Urinary bladder (tissue), 4 donors: Measurements from ENCODE around the gene ITGA3. TPM values are rescaled to one million over a fixed set of nuclear protein-coding genes. Genes with fewer than 3 reads are reported as not detected.

Experiments used
- DNase-seq: peaks from one replicate; pipeline ENCODE4 v3.0.0-alpha.2; 2015; ENCODE audit errors: extremely low spot score
- H3K27ac ChIP-seq: one replicate; pipeline ENCODE4 v1.5.1; 2013; ENCODE audit warnings: low read depth, mild to moderate bottlenecking, moderate library complexity
- H3K36me3 ChIP-seq: one replicate; pipeline ENCODE4 v1.6.1; 2013; ENCODE audit warnings: mild to moderate bottlenecking, moderate library complexity; ENCODE audit not compliant: insufficient read depth
- H3K4me1 ChIP-seq: one replicate; pipeline ENCODE4 v1.6.1; 2013; ENCODE audit warnings: mild to moderate bottlenecking, moderate library complexity; ENCODE audit not compliant: insufficient read depth
- H3K4me3 ChIP-seq: one replicate; pipeline ENCODE4 v1.5.1; 2013; ENCODE audit warnings: low read depth, low read length
- WGBS: extraction: QIAGEN DNeasy Blood & Tissue Kit; methylation state at CpG from one replicate; pipeline ENCODE4 v1.1.7; 2013; 5-methylcytosine and 5-hydroxymethylcytosine counted together
- polyA plus RNA-seq: library from polyadenylated mRNA; stranded (reverse); fragments of 200-250 nt; gene quantifications from one replicate; pipeline ENCODE4 v1.2.3, GENCODE V29; 2013
- total RNA-seq: library from RNA; depleted of rRNA; stranded (reverse); fragments of >200 nt; gene quantifications from one replicate; pipeline ENCODE4 v1.2.3, GENCODE V29; 2014
- donor health status: healthy with polysubstance abuse.
- donor health status: healthy.

The ITGA3 gene
- total and polyA plus RNA-seq, 2 donors = 26.0 to 54.9 TPM

- H3K36me3 ChIP-seq = peaks cover 2% of the 10 kb centered on the region
- no peak overlapping the region for H3K27ac ChIP-seq
- 87% methylated on average over 3 of the region's 3 CpGs for WGBS
- DNase-seq = no peak
- no peak overlapping the region for H3K4me3 ChIP-seq
- no peaks in the 10 kb centered on the region for H3K4me1 ChIP-seq
These were observed 37.3 kb downstream of the ITGA3 start for GRCh38 chr17:50093246-50093645.

GRCh38 chr17:50093807-50094206 lies 37.9 kb downstream of the ITGA3 start:
- no peaks in the 10 kb centered on the region for H3K4me1 ChIP-seq
- H3K36me3 ChIP-seq = no peaks in the 10 kb centered on the region
- no peak for DNase-seq
- WGBS = 34% methylated on average over 3 of the region's 3 CpGs
- H3K27ac ChIP-seq = no peak overlapping the region
- no peak overlapping the region for H3K4me3 ChIP-seq

GRCh38 chr17:50094243-50094752 lies 38.4 kb downstream of the ITGA3 start:
- Histone ChIP-seq H3K36me3 (no peaks in the 10 kb centered on the region), H3K4me1 (no peaks in the 10 kb centered on the region), H3K4me3 (peak overlapping the region; percentile 27), H3K27ac (peak overlapping the region; percentile 66)
- under 1% methylated on average over 21 of the region's 21 CpGs for WGBS
- DNase-seq = peak; percentile 79

GRCh38 chr17:50094753-50095619 lies 39.1 kb downstream of the ITGA3 start, which contains the start of gene PDK2:
PDK2 (plus strand) TSS chr17:50095351; CDS start chr17:50095436, 85 bp downstream.
- Histone ChIP-seq H3K4me3 (peak within 1 kb of the TSS; percentile 97), H3K4me1 (no peaks in the 10 kb centered on the region), H3K27ac (peak within 1 kb of the TSS; percentile 66), H3K36me3 (no peaks in the 10 kb centered on the region)
- DNase-seq = peak; percentile 93
- under 1% methylated on average over 68 of the region's 68 CpGs for WGBS

- Histone ChIP-seq H3K36me3 (no peaks in the 10 kb centered on the region), H3K27ac (no peak overlapping the region), H3K4me3 (peak overlapping the region; percentile 97), H3K4me1 (no peaks in the 10 kb centered on the region)
- WGBS = 2% methylated on average over 12 of the region's 12 CpGs
- no peak for DNase-seq
These were observed 39.7 kb downstream of the ITGA3 start for GRCh38 chr17:50095626-50096037.

- no peak for DNase-seq
- no peaks in the 10 kb centered on the region for H3K4me1 ChIP-seq
- WGBS = 16% methylated on average over 6 of the region's 6 CpGs
These were observed 40.2 kb downstream of the ITGA3 start for GRCh38 chr17:50096092-50096491.

GRCh38 chr17:50096758-50097157 lies 40.8 kb downstream of the ITGA3 start:
- DNase-seq = no peak
- no peaks in the 10 kb centered on the region for H3K4me1 ChIP-seq
- H3K27ac ChIP-seq = no peak overlapping the region
- H3K4me3 ChIP-seq = no peak overlapping the region
- no peaks in the 10 kb centered on the region for H3K36me3 ChIP-seq
- WGBS = 75% methylated on average over 3 of the region's 3 CpGs

More at GRCh38 chr17:50096092-50096491, 40.2 kb downstream of the ITGA3 start:
- no peak overlapping the region for H3K27ac ChIP-seq
- H3K4me3 ChIP-seq = peak overlapping the region; percentile 97
- H3K36me3 ChIP-seq = no peaks in the 10 kb centered on the region

GRCh38 chr17:50097455-50097854 lies 41.5 kb downstream of the ITGA3 start:
- Histone ChIP-seq H3K36me3 (no peaks in the 10 kb centered on the region), H3K4me3 (no peak overlapping the region), H3K27ac (no peak overlapping the region), H3K4me1 (no peaks in the 10 kb centered on the region)
- 73% methylated on average over 7 of the region's 7 CpGs for WGBS
- no peak for DNase-seq

GRCh38 chr17:50097926-50098325 lies 42.0 kb downstream of the ITGA3 start:
- 83% methylated on average over 4 of the region's 4 CpGs for WGBS
- Histone ChIP-seq H3K4me3 (no peak overlapping the region), H3K36me3 (no peaks in the 10 kb centered on the region), H3K27ac (no peak overlapping the region), H3K4me1 (no peaks in the 10 kb centered on the region)
- no peak for DNase-seq

- no peaks in the 10 kb centered on the region for H3K4me1 ChIP-seq
- WGBS = 83% methylated on average over 4 of the region's 4 CpGs
- H3K36me3 ChIP-seq = no peaks in the 10 kb centered on the region
- DNase-seq = no peak
- H3K4me3 ChIP-seq = no peak overlapping the region
- no peak overlapping the region for H3K27ac ChIP-seq
These were observed 42.7 kb downstream of the ITGA3 start for GRCh38 chr17:50098583-50098982.

GRCh38 chr17:50099003-50099402 lies 43.1 kb downstream of the ITGA3 start:
- Histone ChIP-seq H3K4me3 (no peak overlapping the region), H3K4me1 (no peaks in the 10 kb centered on the region), H3K36me3 (no peaks in the 10 kb centered on the region), H3K27ac (no peak overlapping the region)
- no peak for DNase-seq
- WGBS = 83% methylated on average over 5 of the region's 5 CpGs

GRCh38 chr17:50100480-50100883 lies 44.6 kb downstream of the ITGA3 start:
- WGBS = 74% methylated on average over 5 of the region's 5 CpGs
- H3K36me3 ChIP-seq = no peaks in the 10 kb centered on the region
- no peak for DNase-seq
- no peak overlapping the region for H3K4me3 ChIP-seq
- no peaks in the 10 kb centered on the region for H3K4me1 ChIP-seq
- H3K27ac ChIP-seq = no peak overlapping the region

GRCh38 chr17:50100921-50101345 lies 45.0 kb downstream of the ITGA3 start:
- Histone ChIP-seq H3K4me1 (no peaks in the 10 kb centered on the region), H3K4me3 (no peak overlapping the region), H3K36me3 (no peaks in the 10 kb centered on the region), H3K27ac (no peak overlapping the region)
- WGBS = 32% methylated on average over 15 of the region's 15 CpGs
- DNase-seq = no peak
